Measurements from ENCODE around the gene SPAST. TPM values are rescaled to one million over a fixed set of nuclear protein-coding genes. Genes with fewer than 3 reads are reported as not detected.
"Not testable (repeated sequence)": the region's sequence is repeated elsewhere in the genome, so short reads cannot be mapped to it uniquely, and the experiment has no call there.

SPAST gene
- total RNA-seq, 1 experiment from 2014 or later = 37.8 TPM

- no peak for ATAC-seq
- no peak overlapping the region for H3K27ac ChIP-seq (ENCODE audit: low read length)
- H3K36me3 ChIP-seq (ENCODE audit: control insufficient read depth, insufficient read depth, low read length) = no peaks in the 10 kb centered on the region
- no peak for DNase-seq (ENCODE audit: low read depth, low spot score)
- intact Hi-C loops (cut with micrococcal nuclease; ENCODE audit: unreplicated experiment) (no loop called here), in situ Hi-C loops (cut with HindIII; ENCODE audit: low pct_unique_long_range_greater_than_20kb, low sequenced_read_pairs) (no loop called here)
- no peaks in the 10 kb centered on the region for H3K9me3 ChIP-seq (ENCODE audit: control insufficient read depth, insufficient read depth, low read depth, low read length)
- H3K4me3 ChIP-seq (ENCODE audit: low read depth in 2 of 2, low read length in 2 of 2) = no peak overlapping the region
- TF ChIP-seq, protein P1, sequence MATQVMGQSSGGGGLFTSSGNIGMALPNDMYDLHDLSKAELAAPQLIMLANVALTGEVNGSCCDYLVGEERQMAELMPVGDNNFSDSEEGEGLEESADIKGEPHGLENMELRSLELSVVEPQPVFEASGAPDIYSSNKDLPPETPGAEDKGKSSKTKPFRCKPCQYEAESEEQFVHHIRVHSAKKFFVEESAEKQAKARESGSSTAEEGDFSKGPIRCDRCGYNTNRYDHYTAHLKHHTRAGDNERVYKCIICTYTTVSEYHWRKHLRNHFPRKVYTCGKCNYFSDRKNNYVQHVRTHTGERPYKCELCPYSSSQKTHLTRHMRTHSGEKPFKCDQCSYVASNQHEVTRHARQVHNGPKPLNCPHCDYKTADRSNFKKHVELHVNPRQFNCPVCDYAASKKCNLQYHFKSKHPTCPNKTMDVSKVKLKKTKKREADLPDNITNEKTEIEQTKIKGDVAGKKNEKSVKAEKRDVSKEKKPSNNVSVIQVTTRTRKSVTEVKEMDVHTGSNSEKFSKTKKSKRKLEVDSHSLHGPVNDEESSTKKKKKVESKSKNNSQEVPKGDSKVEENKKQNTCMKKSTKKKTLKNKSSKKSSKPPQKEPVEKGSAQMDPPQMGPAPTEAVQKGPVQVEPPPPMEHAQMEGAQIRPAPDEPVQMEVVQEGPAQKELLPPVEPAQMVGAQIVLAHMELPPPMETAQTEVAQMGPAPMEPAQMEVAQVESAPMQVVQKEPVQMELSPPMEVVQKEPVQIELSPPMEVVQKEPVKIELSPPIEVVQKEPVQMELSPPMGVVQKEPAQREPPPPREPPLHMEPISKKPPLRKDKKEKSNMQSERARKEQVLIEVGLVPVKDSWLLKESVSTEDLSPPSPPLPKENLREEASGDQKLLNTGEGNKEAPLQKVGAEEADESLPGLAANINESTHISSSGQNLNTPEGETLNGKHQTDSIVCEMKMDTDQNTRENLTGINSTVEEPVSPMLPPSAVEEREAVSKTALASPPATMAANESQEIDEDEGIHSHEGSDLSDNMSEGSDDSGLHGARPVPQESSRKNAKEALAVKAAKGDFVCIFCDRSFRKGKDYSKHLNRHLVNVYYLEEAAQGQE (IDR thresholded peaks at IDR 0.05; ENCODE audit: insufficient read depth in 1 of 2, low read depth in 2 of 2, low read length in 1 of 2) = no peak
- TF ChIP-seq TCF7L2 (IDR thresholded peaks at IDR 0.05; ENCODE audit: low read depth, low read length) (no peak), SIN3A (IDR thresholded peaks at IDR 0.05; ENCODE audit: borderline replicate concordance, insufficient read depth, low read depth, low read length) (no peak), POLR2AphosphoS5 (IDR thresholded peaks at IDR 0.05; ENCODE audit: low read depth, low read length) (no peak)
- TF ChIP-seq, protein P2, sequence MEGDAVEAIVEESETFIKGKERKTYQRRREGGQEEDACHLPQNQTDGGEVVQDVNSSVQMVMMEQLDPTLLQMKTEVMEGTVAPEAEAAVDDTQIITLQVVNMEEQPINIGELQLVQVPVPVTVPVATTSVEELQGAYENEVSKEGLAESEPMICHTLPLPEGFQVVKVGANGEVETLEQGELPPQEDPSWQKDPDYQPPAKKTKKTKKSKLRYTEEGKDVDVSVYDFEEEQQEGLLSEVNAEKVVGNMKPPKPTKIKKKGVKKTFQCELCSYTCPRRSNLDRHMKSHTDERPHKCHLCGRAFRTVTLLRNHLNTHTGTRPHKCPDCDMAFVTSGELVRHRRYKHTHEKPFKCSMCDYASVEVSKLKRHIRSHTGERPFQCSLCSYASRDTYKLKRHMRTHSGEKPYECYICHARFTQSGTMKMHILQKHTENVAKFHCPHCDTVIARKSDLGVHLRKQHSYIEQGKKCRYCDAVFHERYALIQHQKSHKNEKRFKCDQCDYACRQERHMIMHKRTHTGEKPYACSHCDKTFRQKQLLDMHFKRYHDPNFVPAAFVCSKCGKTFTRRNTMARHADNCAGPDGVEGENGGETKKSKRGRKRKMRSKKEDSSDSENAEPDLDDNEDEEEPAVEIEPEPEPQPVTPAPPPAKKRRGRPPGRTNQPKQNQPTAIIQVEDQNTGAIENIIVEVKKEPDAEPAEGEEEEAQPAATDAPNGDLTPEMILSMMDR (IDR thresholded peaks at IDR 0.05) = no peak
- no peaks in the 10 kb centered on the region for H3K4me1 ChIP-seq (ENCODE audit: control insufficient read depth, insufficient read depth, low read length)
- POLR2A ChIA-PET = no interaction called here
- BruUV-seq (replicated peaks) = no TSS peak
- no peaks in the 10 kb centered on the region for H3K27me3 ChIP-seq (ENCODE audit: control insufficient read depth, insufficient read depth, low read length)
- CTCF ChIA-PET = no interaction called here
These were observed 72.7 kb downstream of the SPAST start for GRCh38 chr2:32136097-32136496.

DNA sequence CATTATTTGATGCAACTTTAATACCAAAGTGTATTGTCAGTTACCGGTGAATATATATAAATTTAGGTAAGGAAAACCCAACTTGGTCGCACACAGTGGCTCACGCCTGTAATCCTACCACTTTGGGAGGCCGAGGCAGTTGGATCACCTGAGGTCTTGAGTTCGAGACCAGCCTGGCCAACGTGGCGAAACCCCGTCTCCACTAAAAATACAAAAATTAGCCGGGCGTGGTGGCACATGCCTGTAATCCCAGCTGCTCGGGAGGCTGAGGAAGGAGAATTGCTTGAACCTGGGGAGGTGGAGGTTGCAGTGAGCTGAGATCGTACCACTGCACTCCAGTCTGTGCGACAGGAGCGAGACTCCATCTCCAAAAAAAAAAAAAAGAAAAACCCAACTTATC, 88.2 kb downstream of the SPAST start:
- CTCF ChIA-PET; in situ Hi-C loops (cut with HindIII; ENCODE audit: low pct_unique_long_range_greater_than_20kb, low sequenced_read_pairs); BruUV-seq (replicated peaks); H3K27ac ChIP-seq (ENCODE audit: low read length); ATAC-seq; H3K27me3 ChIP-seq (ENCODE audit: control insufficient read depth, insufficient read depth, low read length); intact Hi-C loops (cut with micrococcal nuclease; ENCODE audit: unreplicated experiment); H3K4me1 ChIP-seq (ENCODE audit: control insufficient read depth, insufficient read depth, low read length); H3K9me3 ChIP-seq (ENCODE audit: control insufficient read depth, insufficient read depth, low read depth, low read length); DNase-seq (ENCODE audit: low read depth, low spot score); POLR2A ChIA-PET; H3K4me3 ChIP-seq (ENCODE audit: low read depth in 2 of 2, low read length in 2 of 2): not testable (repeated sequence)
- peaks cover 14% of the 10 kb centered on the region for H3K36me3 ChIP-seq (ENCODE audit: control insufficient read depth, insufficient read depth, low read length)

DNA sequence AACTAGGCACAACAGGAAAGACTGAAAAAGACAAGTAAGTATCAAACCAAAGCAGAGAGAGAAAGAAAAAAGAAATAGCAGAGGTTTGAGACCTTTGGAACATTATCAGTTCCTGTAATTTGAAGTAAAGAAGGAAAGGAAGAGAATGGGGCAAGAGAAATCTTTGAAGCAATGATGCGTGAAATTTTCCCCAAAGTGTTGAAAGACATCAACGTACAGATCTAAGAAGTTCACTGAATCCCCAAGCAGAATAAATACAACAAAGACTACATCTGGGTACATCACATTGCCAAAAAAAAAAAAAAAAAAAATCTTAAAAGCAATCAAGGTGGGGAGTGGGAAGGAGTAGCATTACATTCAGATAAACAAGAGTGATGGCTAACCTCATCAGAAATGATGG, 96.3 kb downstream of the SPAST start:
- TF ChIP-seq SIN3A (IDR thresholded peaks at IDR 0.05; ENCODE audit: borderline replicate concordance, insufficient read depth, low read depth, low read length) (no peak), POLR2AphosphoS5 (IDR thresholded peaks at IDR 0.05; ENCODE audit: low read depth, low read length) (no peak), TCF7L2 (IDR thresholded peaks at IDR 0.05; ENCODE audit: low read depth, low read length) (no peak)
- TF ChIP-seq, protein P2 (IDR thresholded peaks at IDR 0.05) = no peak
- TF ChIP-seq, protein P1 (IDR thresholded peaks at IDR 0.05; ENCODE audit: insufficient read depth in 1 of 2, low read depth in 2 of 2, low read length in 1 of 2) = no peak
- intact Hi-C loops (cut with micrococcal nuclease; ENCODE audit: unreplicated experiment) (loop anchor here (10.0 kb wide), 1 partner anchor 155 kb away; no protein-coding TSS in a partner anchor), in situ Hi-C loops (cut with HindIII; ENCODE audit: low pct_unique_long_range_greater_than_20kb, low sequenced_read_pairs) (no loop called here)
- CTCF ChIA-PET = no interaction called here
- BruUV-seq (replicated peaks) = no TSS peak
- POLR2A ChIA-PET = no interaction called here
- Histone ChIP-seq H3K4me1 (ENCODE audit: control insufficient read depth, insufficient read depth, low read length) (peaks cover 5% of the 10 kb centered on the region), H3K9me3 (ENCODE audit: control insufficient read depth, insufficient read depth, low read depth, low read length) (no peaks in the 10 kb centered on the region), H3K4me3 (ENCODE audit: low read depth in 2 of 2, low read length in 2 of 2) (no peak overlapping the region), H3K27ac (ENCODE audit: low read length) (no peak overlapping the region), H3K27me3 (ENCODE audit: control insufficient read depth, insufficient read depth, low read length) (no peaks in the 10 kb centered on the region), H3K36me3 (ENCODE audit: control insufficient read depth, insufficient read depth, low read length) (peaks cover 8% of the 10 kb centered on the region)
- no peak for DNase-seq (ENCODE audit: low read depth, low spot score)
- no peak for ATAC-seq

Data from Panc1 (cell line).